Heart left ventricle (tissue), 16 donors: Measurements from ENCODE around the gene USP25. TPM values are rescaled to one million over a fixed set of nuclear protein-coding genes. Genes with fewer than 3 reads are reported as not detected.
A peak's percentile ranks its signal among the peaks of the same experiment; 100 is the strongest.

Experiments
- ATAC-seq, 4 donors: fragments of 200-7000 bp; cut with Tn5 transposase; one replicate each; pipeline ENCODE4 v1.9.1; 2020 to 2022; ENCODE audit warnings: moderate library complexity in 4 of 4, mild to moderate bottlenecking in 3 of 4, moderate number of reproducible peaks in 1 of 4
- DNase-seq, 5 donors: peaks; one replicate each; pipeline ENCODE4 v3.0.0-alpha.2; 2020
- H3K27ac ChIP-seq, 12 donors: fragments of 200-600 bp; sonication (generic) in 4 of 12; one replicate each; pipeline versions ENCODE4 v1.5.0 to v1.8.0; 2016 to 2022; ENCODE audit warnings: mild to moderate bottlenecking in 2 of 12
- H3K27me3 ChIP-seq, 9 donors: fragments of 200-600 bp; sonication (generic) in 2 of 9; one replicate each; pipeline versions ENCODE4 v1.5.1 to v1.8.0; 2016 to 2022; ENCODE audit warnings: mild to moderate bottlenecking in 3 of 9
- H3K36me3 ChIP-seq, 9 donors: fragments of 200-600 bp; sonication (generic) in 2 of 9; one replicate each; pipeline versions ENCODE4 v1.5.0 to v1.8.0; 2018 to 2022; ENCODE audit warnings: mild to moderate bottlenecking in 2 of 9
- H3K4me1 ChIP-seq, 12 donors: fragments of 200-600 bp; sonication (generic) in 4 of 12; one replicate each; pipeline versions ENCODE4 v1.5.0 to v1.8.0; 2016 to 2022; ENCODE audit warnings: mild to moderate bottlenecking in 3 of 12
- H3K4me3 ChIP-seq, 12 donors: fragments of 200-600 bp; sonication (generic) in 4 of 12; one replicate each; pipeline versions ENCODE4 v1.5.0 to v1.8.0; 2017 to 2022; ENCODE audit warnings: mild to moderate bottlenecking in 9 of 12, moderate library complexity in 4 of 12
- H3K9me3 ChIP-seq, 12 donors: fragments of 200-600 bp; sonication (generic) in 4 of 12; one replicate each; pipeline versions ENCODE4 v1.5.0 to v1.8.0; 2016 to 2022; ENCODE audit warnings: mild to moderate bottlenecking in 1 of 12
- POLR2A ChIP-seq, 2 donors: fragments of 450-650 bp; IDR thresholded peaks; one replicate each; pipeline ENCODE4 v1.6.1; 2017; ENCODE audit warnings: antibody characterized with exemption in 2 of 2, mild to moderate bottlenecking in 2 of 2, moderate library complexity in 2 of 2
- WGBS, 4 donors: extraction: QIAGEN DNeasy Blood & Tissue Kit in 2 of 4; methylation state at CpG; one replicate each; pipeline versions ENCODE4 v1.1.5 to v1.1.7; 2013 to 2018; 5-methylcytosine and 5-hydroxymethylcytosine counted together
- intact Hi-C, 10 donors: fragments of 100-400 bp; cut with DNase I; formaldehyde crosslinking; loops; one replicate each; pipeline versions ENCODE4 v1.11.1 to v1.14.2; 2022
- polyA plus RNA-seq, 2 donors: library from polyadenylated mRNA; stranded (reverse); fragments of 200-250 nt; gene quantifications; one replicate each; pipeline ENCODE4 v1.2.3, GENCODE V29; 2013
- total RNA-seq, 9 donors: library from RNA; depleted of rRNA in 2 of 9; stranded (reverse); fragments of >200 nt in 2 of 9; fragmentation: NEBNext Ultra II Directional in 3 of 9; extraction: Animal tissue kit (Norgen Biotek cat#: 25700) in 3 of 9; gene quantifications; one replicate each; pipeline versions ENCODE4 v1.1.0 to v1.2.4, GENCODE V29; 2016 to 2023
- TF ChIP-seq, protein P1 (sequence below), 12 donors: fragments of 200-600 bp; sonication (generic) in 4 of 12; IDR thresholded peaks; one replicate each; pipeline versions ENCODE4 v1.5.0 to v1.8.0; 2018 to 2022; ENCODE audit warnings: antibody characterized with exemption in 12 of 12, mild to moderate bottlenecking in 5 of 12
- donor health status: ischemic (EF 13 %, LVEDD 7.1; RV severe dilation, severe dysfunction).
- donor health status: healthy with polysubstance abuse.
- donor health status: DM: no; HTN: yes; CAD: no.
- donor health status: DM: no; HTN: no; CAD: no.
- donor health status: ischemic (EF 25% LVEDD 6.9; RV normal size, moderate dysfunction).
- donor health status: ischemic (EF 25% LVEDD 5.7; RV mildly dilated, moderate dysfunction).
- donor health status: healthy.
- donor health status: DM: yes; HTN: yes; CAD: no.
- donor health status: ischemic (EF 35%, LVEDD 5.7; RV mildly dilated, moderate dysfunction).
- donor health status: nonischemic (EF 11% LVEDD 7.7; RV severe dilation, severe dysfunction).
- donor health status: DM: yes; HTN: yes; CAD: no.
- donor health status: PGD.
- donor health status: ischemic (EF 29% LVEDD 5.4; RV normal size, mild dysfunction).
- donor health status: nonischemic (EF 23%, LVEDD 6.1; RV moderate dilation, normal function).

The USP25 gene
- total and polyA plus RNA-seq, 11 donors: 20.4 to 55.3 (median 44.6) TPM

DNA sequence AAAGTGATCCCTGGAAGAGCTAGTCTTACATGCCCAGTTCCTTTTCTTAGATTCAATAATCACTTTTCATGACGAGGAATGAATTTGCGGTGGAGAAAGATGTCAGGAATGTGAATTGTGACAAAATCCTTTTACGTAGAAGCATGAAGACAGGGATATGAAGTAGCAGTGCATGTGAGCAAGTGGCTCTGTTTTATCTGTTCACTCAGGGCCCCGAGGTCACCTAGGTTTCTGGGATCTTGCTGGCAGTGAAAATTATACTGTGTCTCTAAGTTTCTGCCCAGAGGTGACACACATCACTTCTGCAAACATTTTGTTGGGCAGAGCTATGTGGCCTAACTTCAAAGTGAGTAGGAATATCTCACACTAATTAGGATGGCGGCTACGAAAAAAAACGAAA, 79.3 kb downstream of the USP25 start:
- no peak for TF ChIP-seq POLR2A (IDR thresholded peaks at IDR 0.05)
- TF ChIP-seq, protein P1, sequence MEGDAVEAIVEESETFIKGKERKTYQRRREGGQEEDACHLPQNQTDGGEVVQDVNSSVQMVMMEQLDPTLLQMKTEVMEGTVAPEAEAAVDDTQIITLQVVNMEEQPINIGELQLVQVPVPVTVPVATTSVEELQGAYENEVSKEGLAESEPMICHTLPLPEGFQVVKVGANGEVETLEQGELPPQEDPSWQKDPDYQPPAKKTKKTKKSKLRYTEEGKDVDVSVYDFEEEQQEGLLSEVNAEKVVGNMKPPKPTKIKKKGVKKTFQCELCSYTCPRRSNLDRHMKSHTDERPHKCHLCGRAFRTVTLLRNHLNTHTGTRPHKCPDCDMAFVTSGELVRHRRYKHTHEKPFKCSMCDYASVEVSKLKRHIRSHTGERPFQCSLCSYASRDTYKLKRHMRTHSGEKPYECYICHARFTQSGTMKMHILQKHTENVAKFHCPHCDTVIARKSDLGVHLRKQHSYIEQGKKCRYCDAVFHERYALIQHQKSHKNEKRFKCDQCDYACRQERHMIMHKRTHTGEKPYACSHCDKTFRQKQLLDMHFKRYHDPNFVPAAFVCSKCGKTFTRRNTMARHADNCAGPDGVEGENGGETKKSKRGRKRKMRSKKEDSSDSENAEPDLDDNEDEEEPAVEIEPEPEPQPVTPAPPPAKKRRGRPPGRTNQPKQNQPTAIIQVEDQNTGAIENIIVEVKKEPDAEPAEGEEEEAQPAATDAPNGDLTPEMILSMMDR (IDR thresholded peaks at IDR 0.05): no peak
- Histone ChIP-seq H3K36me3 (peaks cover 0 to 52% (median 16%) of the 10 kb centered on the region in 9 donors), H3K9me3 (no peaks in the 10 kb centered on the region), H3K4me1 (no peaks in the 10 kb centered on the region), H3K27ac (no peak overlapping the region), H3K4me3 (no peak overlapping the region), H3K27me3 (no peaks in the 10 kb centered on the region)
- ATAC-seq (no peak), DNase-seq (no peak)
- 71 to 83% (median 81%) methylated on average over 7 of the region's 7 CpGs for WGBS, 4 donors
- intact Hi-C loops: no loop called here

DNA sequence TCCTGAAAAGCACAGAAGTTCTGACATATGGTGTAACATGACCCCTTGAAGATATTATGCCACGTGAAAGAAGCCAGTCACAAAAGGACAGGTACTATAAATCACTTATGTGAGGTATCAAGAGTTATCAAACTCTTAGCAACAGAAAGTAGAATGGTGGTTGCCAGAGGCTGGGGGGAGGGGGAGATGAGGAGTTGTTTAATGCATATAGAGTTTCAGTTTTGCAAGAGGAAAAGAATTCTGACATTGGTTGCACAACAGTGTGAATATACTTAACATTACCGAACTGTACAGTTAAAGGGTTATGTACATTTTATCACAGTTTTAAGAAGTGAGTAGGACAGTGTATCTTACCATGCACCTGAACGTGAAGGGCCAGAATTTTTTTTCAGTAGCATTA, 80.0 kb downstream of the USP25 start:
- DNase-seq (no peak), ATAC-seq (no peak)
- H3K4me3 ChIP-seq: no peak overlapping the region
- H3K36me3 ChIP-seq: peaks cover 0 to 52% (median 16%) of the 10 kb centered on the region in 9 donors
- H3K27ac ChIP-seq: no peak overlapping the region
- no peaks in the 10 kb centered on the region for H3K27me3 ChIP-seq
- TF ChIP-seq POLR2A (IDR thresholded peaks at IDR 0.05): no peak
- TF ChIP-seq, protein P1 (IDR thresholded peaks at IDR 0.05): no peak
- no peaks in the 10 kb centered on the region for H3K9me3 ChIP-seq
- intact Hi-C loops: no loop called here
- 74 to 83% (median 77%) methylated on average over 3 of the region's 3 CpGs for WGBS, 4 donors
- no peaks in the 10 kb centered on the region for H3K4me1 ChIP-seq

DNA sequence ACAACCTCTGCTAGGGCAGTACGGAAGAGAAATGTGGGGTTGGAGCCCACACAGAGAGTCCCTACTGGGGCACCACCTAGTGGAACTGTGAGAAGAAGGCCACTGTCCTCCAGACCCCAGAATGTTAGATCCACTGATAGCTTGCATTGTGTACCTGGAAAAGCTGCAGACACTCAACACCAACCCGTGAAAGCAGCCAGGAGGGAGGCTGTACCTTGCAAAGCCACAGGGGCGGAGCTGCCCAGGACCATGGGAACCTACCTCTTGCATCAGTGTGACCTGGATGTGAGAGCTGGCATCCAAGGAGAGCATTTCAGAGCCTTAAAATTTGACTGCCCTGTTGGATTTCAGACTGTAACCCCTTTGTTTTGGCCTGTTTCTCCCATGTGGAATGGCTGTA, 85.5 kb downstream of the USP25 start:
- DNase-seq (peak in 1 of 5 donors; percentile 16), ATAC-seq (no peak)
- intact Hi-C loops: no loop called here
- Histone ChIP-seq H3K27me3 (no peaks in the 10 kb centered on the region), H3K27ac (no peak overlapping the region), H3K4me1 (no peaks in the 10 kb centered on the region), H3K4me3 (no peak overlapping the region), H3K36me3 (peaks cover 0 to 70% (median 42%) of the 10 kb centered on the region in 9 donors), H3K9me3 (no peaks in the 10 kb centered on the region)
- TF ChIP-seq, protein P1 (IDR thresholded peaks at IDR 0.05): no peak
- no peak for TF ChIP-seq POLR2A (IDR thresholded peaks at IDR 0.05)
- 98 to 100% (median 99%) methylated on average over 3 of the region's 3 CpGs for WGBS, 4 donors

DNA sequence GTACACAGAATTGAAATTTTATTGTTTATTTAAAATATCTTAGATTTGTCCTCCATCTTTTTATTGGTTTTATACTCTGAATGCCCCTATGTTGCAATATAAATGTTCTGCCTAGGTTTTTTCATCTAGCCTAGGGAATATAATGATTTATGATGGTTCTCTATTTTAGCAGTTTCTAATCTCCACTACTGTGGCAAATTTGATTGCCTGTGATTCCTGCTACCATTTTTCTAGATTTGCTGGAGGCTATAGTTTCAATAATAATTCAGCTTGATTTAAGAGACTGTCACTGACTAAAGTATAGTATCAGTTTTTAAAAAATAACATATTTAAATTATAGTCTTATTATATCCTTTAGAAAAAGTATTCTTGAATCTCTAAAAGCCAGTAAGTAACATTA, 90.5 kb downstream of the USP25 start:
- no peaks in the 10 kb centered on the region for H3K27me3 ChIP-seq
- peaks cover 0 to 55% (median 36%) of the 10 kb centered on the region in 9 donors for H3K36me3 ChIP-seq
- no peak for DNase-seq
- intact Hi-C loops: loop anchor here in 6 of 10 donors (5.0 to 10.0 kb wide), 4 partner anchors 64 to 206 kb away; no protein-coding TSS in a partner anchor
- no peak overlapping the region for H3K4me3 ChIP-seq
- no peak overlapping the region for H3K27ac ChIP-seq
- no peak for ATAC-seq
- TF ChIP-seq, protein P1 (IDR thresholded peaks at IDR 0.05): no peak
- TF ChIP-seq POLR2A (IDR thresholded peaks at IDR 0.05): no peak
- peaks cover 0 to 5% (median 0%) of the 10 kb centered on the region in 12 donors for H3K4me1 ChIP-seq
- H3K9me3 ChIP-seq: no peaks in the 10 kb centered on the region
